H9 (cell line): ENCODE results near the gene IL6R. TPM values are rescaled to one million over a fixed set of nuclear protein-coding genes. Genes with fewer than 3 reads are reported as not detected.

ENCODE experiments used
- DNase-seq: peaks from one replicate; pipeline ENCODE4 v3.0.0-alpha.2; 2017
- H2AFZ ChIP-seq: one replicate; pipeline ENCODE4 v1.6.1; 2013; ENCODE audit warnings: mild to moderate bottlenecking, low read length, control low read depth, moderate library complexity
- H2AK5ac ChIP-seq: 2 replicates; pipeline ENCODE4 v1.6.1; 2013; ENCODE audit warnings: low read length, control low read depth, mixed read lengths; ENCODE audit not compliant: insufficient read length
- H2BK120ac ChIP-seq: one replicate; pipeline ENCODE4 v1.6.1; 2013; ENCODE audit warnings: low read depth, mild to moderate bottlenecking, low read length, control low read depth, inconsistent platforms; ENCODE audit not compliant: poor library complexity, severe bottlenecking
- H2BK12ac ChIP-seq: 2 replicates; pipeline ENCODE4 v1.6.1; 2013; ENCODE audit warnings: low read length, control low read depth, mixed read lengths, low read depth; ENCODE audit not compliant: insufficient read length
- H2BK15ac ChIP-seq: 2 replicates; pipeline ENCODE4 v1.6.1; 2013; ENCODE audit warnings: low read depth, low read length, control low read depth
- H2BK20ac ChIP-seq: one replicate; pipeline ENCODE4 v1.6.1; 2013; ENCODE audit warnings: low read depth, mild to moderate bottlenecking, low read length, control low read depth, inconsistent platforms; ENCODE audit not compliant: poor library complexity, severe bottlenecking
- H2BK5ac ChIP-seq: 2 replicates; pipeline ENCODE4 v1.6.1; 2013; ENCODE audit warnings: low read length, control low read depth, mixed read lengths; ENCODE audit not compliant: insufficient read length
- H3K14ac ChIP-seq: 2 replicates; pipeline ENCODE4 v1.6.1; 2013; ENCODE audit warnings: low read length, control low read depth; ENCODE audit not compliant: insufficient read depth
- H3K18ac ChIP-seq: 2 replicates; pipeline ENCODE4 v1.6.1; 2013; ENCODE audit warnings: low read depth, mild to moderate bottlenecking, mixed read lengths, low read length, control low read depth; ENCODE audit not compliant: insufficient read length
- H3K23ac ChIP-seq: 2 replicates; pipeline ENCODE4 v1.6.1; 2013; ENCODE audit warnings: low read length, control low read depth, mixed read lengths, low read depth; ENCODE audit not compliant: insufficient read length
- H3K23me2 ChIP-seq: 2 replicates; pipeline ENCODE4 v1.6.1; 2013; ENCODE audit warnings: low read depth, mild to moderate bottlenecking, mixed read lengths, low read length, control low read depth; ENCODE audit not compliant: insufficient read length, poor library complexity, severe bottlenecking
- H3K27ac ChIP-seq: 2 replicates; pipeline ENCODE4 v1.5.1; 2013; ENCODE audit warnings: low read length, control low read depth, mixed read lengths, low read depth; ENCODE audit not compliant: insufficient read length
- H3K27me3 ChIP-seq: 2 replicates; pipeline ENCODE4 v1.6.1; 2013; ENCODE audit warnings: low read length, control low read depth, inconsistent platforms; ENCODE audit not compliant: insufficient read depth
- H3K4ac ChIP-seq: 2 replicates; pipeline ENCODE4 v1.6.1; 2013; ENCODE audit warnings: low read depth, mild to moderate bottlenecking, control low read depth, inconsistent platforms, low read length, moderate library complexity
- H3K4me1 ChIP-seq: 2 replicates; pipeline ENCODE4 v1.6.1; 2013; ENCODE audit warnings: low read length, control low read depth, inconsistent platforms; ENCODE audit not compliant: insufficient read depth
- H3K4me2 ChIP-seq: 2 replicates; pipeline ENCODE4 v1.6.1; 2013; ENCODE audit warnings: low read length, control low read depth, mixed read lengths; ENCODE audit not compliant: insufficient read length, insufficient read depth
- H3K56ac ChIP-seq: 2 replicates; pipeline ENCODE4 v1.6.1; 2013; ENCODE audit warnings: low read depth, mild to moderate bottlenecking, mixed read lengths, low read length, control low read depth; ENCODE audit not compliant: insufficient read length
- H3K79me1 ChIP-seq: 2 replicates; pipeline ENCODE4 v1.6.1; 2013; ENCODE audit warnings: low read depth, mild to moderate bottlenecking, moderate library complexity, low read length, control low read depth, inconsistent platforms; ENCODE audit not compliant: insufficient read depth, poor library complexity, severe bottlenecking
- H3K79me2 ChIP-seq: 2 replicates; pipeline ENCODE4 v1.6.1; 2013; ENCODE audit warnings: low read length, control low read depth, inconsistent platforms; ENCODE audit not compliant: insufficient read depth
- H3K9ac ChIP-seq: 2 replicates; pipeline ENCODE4 v1.6.1; 2013; ENCODE audit warnings: low read length, control low read depth, mixed read lengths; ENCODE audit not compliant: insufficient read length; ENCODE audit errors: extremely low read depth
- H3K9me3 ChIP-seq: one replicate; pipeline ENCODE4 v1.6.1; 2013; ENCODE audit warnings: low read depth, low read length, inconsistent platforms; ENCODE audit not compliant: control insufficient read depth
- H3T11ph ChIP-seq: one replicate; pipeline ENCODE4 v1.6.1; 2013; ENCODE audit warnings: mild to moderate bottlenecking, low read length, control low read depth, inconsistent platforms
- H4K20me1 ChIP-seq: one replicate; pipeline ENCODE4 v1.6.1; 2013; ENCODE audit not compliant: control insufficient read depth, insufficient read length, insufficient read depth
- H4K5ac ChIP-seq: 2 replicates; pipeline ENCODE4 v1.6.1; 2013; ENCODE audit warnings: low read depth, mild to moderate bottlenecking, mixed read lengths, low read length, control low read depth; ENCODE audit not compliant: insufficient read length
- H4K8ac ChIP-seq: replicated peaks from 2 replicates; pipeline ENCODE4 v1.6.1; 2013; ENCODE audit warnings: low read length, control low read depth, mixed read lengths, low read depth; ENCODE audit not compliant: insufficient read length
- H4K91ac ChIP-seq: 2 replicates; pipeline ENCODE4 v1.6.1; 2013; ENCODE audit warnings: low read depth, mild to moderate bottlenecking, moderate library complexity, mixed read lengths, low read length, control low read depth; ENCODE audit not compliant: insufficient read length
- H3K27ac Mint-ChIP-seq, 3 experiments: 2 replicates in 2 of 3; 3 replicates in 1 of 3; pipeline ENCODE4 v1.8.0; 2020 to 2021; ENCODE audit warnings: mixed read lengths in 3 of 3, mild to moderate bottlenecking in 1 of 3, moderate library complexity in 1 of 3
- H3K27me3 Mint-ChIP-seq: 2 replicates; pipeline ENCODE4 v1.8.0; 2021; ENCODE audit warnings: low read depth, mild to moderate bottlenecking, moderate library complexity, mixed read lengths
- H3K36me3 Mint-ChIP-seq, 3 experiments: 2 replicates in 2 of 3; 3 replicates in 1 of 3; pipeline ENCODE4 v1.8.0; 2020 to 2021; ENCODE audit warnings: low read depth in 3 of 3, mixed read lengths in 3 of 3; ENCODE audit not compliant: insufficient read depth in 1 of 3
- H3K4me1 Mint-ChIP-seq, 2 experiments: 2 replicates each; pipeline ENCODE4 v1.8.0; 2020; ENCODE audit warnings: mixed read lengths in 2 of 2
- H3K4me3 Mint-ChIP-seq, 2 experiments: 2 replicates in 1 of 2; 3 replicates in 1 of 2; pipeline ENCODE4 v1.8.0; 2020 to 2021; ENCODE audit warnings: mild to moderate bottlenecking in 2 of 2, mixed read lengths in 2 of 2, moderate library complexity in 1 of 2
- H3K9me3 Mint-ChIP-seq, 2 experiments: 2 replicates in 1 of 2; 3 replicates in 1 of 2; pipeline ENCODE4 v1.8.0; 2020; ENCODE audit warnings: mild to moderate bottlenecking in 2 of 2, mixed read lengths in 2 of 2, moderate library complexity in 1 of 2
- total RNA-seq: library from RNA; stranded (reverse); gene quantifications from 2 replicates; pipeline ENCODE4 v1.2.1, GENCODE V29; 2021
- TF ChIP-seq, protein P1 (sequence below): fragments of 200-600 bp; sonication (generic); conservative IDR thresholded peaks from 3 replicates; pipeline ENCODE4 v1.8.0; 2021; ENCODE audit warnings: antibody characterized with exemption, mild to moderate bottlenecking

IL6R gene
- total RNA-seq, 1 experiment from 2014 or later, result 1.7 TPM

DNA sequence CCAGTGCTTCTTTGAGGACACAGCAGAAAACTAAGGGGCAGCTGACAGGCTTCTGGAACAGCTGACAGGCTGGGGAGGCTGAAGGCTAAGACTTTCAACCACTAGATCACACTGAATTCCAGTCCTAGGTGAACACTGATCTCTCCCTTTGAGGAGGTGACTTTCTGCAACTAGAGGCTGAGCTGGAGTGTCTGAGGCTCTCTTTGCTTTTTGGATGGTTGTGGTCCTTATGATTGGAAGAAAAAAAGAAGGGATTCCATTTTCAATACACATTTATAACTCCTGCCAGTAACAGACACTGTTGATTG, 1.4 kb downstream of the IL6R start:
- H3K79me1 ChIP-seq, result no peaks in the 10 kb centered on the region
- H3K4me2 ChIP-seq, result no peak overlapping the region
- no peak overlapping the region for H3K9ac ChIP-seq
- H3K36me3 Mint-ChIP-seq, result no peaks in the 10 kb centered on the region; a peak in 1 of 7 replicates
- TF ChIP-seq, protein P1, sequence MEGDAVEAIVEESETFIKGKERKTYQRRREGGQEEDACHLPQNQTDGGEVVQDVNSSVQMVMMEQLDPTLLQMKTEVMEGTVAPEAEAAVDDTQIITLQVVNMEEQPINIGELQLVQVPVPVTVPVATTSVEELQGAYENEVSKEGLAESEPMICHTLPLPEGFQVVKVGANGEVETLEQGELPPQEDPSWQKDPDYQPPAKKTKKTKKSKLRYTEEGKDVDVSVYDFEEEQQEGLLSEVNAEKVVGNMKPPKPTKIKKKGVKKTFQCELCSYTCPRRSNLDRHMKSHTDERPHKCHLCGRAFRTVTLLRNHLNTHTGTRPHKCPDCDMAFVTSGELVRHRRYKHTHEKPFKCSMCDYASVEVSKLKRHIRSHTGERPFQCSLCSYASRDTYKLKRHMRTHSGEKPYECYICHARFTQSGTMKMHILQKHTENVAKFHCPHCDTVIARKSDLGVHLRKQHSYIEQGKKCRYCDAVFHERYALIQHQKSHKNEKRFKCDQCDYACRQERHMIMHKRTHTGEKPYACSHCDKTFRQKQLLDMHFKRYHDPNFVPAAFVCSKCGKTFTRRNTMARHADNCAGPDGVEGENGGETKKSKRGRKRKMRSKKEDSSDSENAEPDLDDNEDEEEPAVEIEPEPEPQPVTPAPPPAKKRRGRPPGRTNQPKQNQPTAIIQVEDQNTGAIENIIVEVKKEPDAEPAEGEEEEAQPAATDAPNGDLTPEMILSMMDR, result no peak
- H3K23ac ChIP-seq, result no peak overlapping the region
- peaks cover 11% of the 10 kb centered on the region for H3K23me2 ChIP-seq
- no peaks in the 10 kb centered on the region for H3K79me2 ChIP-seq
- H2BK15ac ChIP-seq, result no peak overlapping the region
- no peaks in the 10 kb centered on the region for H3K9me3 Mint-ChIP-seq
- DNase-seq, result no peak
- no peak overlapping the region for H2AK5ac ChIP-seq
- H3K14ac ChIP-seq, result no peak overlapping the region
- H4K20me1 ChIP-seq, result no peaks in the 10 kb centered on the region
- no peak overlapping the region for H4K8ac ChIP-seq
- H3K18ac ChIP-seq, result no peak overlapping the region
- H3K4me3 Mint-ChIP-seq, result peak overlapping the region; percentile 67 to 79
- H3T11ph ChIP-seq, result no peak overlapping the region
- no peak overlapping the region for H4K91ac ChIP-seq
- H4K5ac ChIP-seq, result no peak overlapping the region
- H3K27me3 ChIP-seq, result peaks cover 6% of the 10 kb centered on the region; the same call in 1 of the 2 replicates
- no peak overlapping the region for H2BK20ac ChIP-seq
- H3K27me3 Mint-ChIP-seq, result peaks cover 48% of the 10 kb centered on the region
- H3K9me3 ChIP-seq, result no peaks in the 10 kb centered on the region
- H2BK5ac ChIP-seq, result no peak overlapping the region
- H3K27ac ChIP-seq, result no peak overlapping the region
- peaks cover 40 to 47% of the 10 kb centered on the region in 2 experiments for H3K4me1 Mint-ChIP-seq
- H3K27ac Mint-ChIP-seq, result no peak overlapping the region
- no peak overlapping the region for H2BK12ac ChIP-seq
- H3K4me1 ChIP-seq, result no peaks in the 10 kb centered on the region; the same call in 1 of the 2 replicates
- H2BK120ac ChIP-seq, result no peak overlapping the region
- no peak overlapping the region for H2AFZ ChIP-seq
- no peak overlapping the region for H3K4ac ChIP-seq
- H3K56ac ChIP-seq, result no peak overlapping the region
